Adrenal gland (tissue), 5 donors: Measurements from ENCODE around the gene DNAH2.

Source experiments
- CTCF ChIP-seq, 6 experiments: fragments of 450-650 bp in 4 of 6; fragments of 200-600 bp in 2 of 6; sonication (generic) in 1 of 6; IDR thresholded peaks; 1 replicate in 5 of 6; 2 replicates in 1 of 6; pipeline versions ENCODE4 v1.5.1 to v1.8.0; 2016 to 2021; ENCODE audit warnings: antibody characterized with exemption in 6 of 6, mild to moderate bottlenecking in 2 of 6, moderate library complexity in 1 of 6
- POLR2A ChIP-seq, 2 donors: fragments of 450-650 bp; IDR thresholded peaks; one replicate each; pipeline ENCODE4 v1.6.1; 2017; ENCODE audit warnings: antibody characterized with exemption in 2 of 2, mild to moderate bottlenecking in 2 of 2, moderate library complexity in 1 of 2
- donor health status: DM: no; HTN: no; CAD: no.

- TF ChIP-seq POLR2A (IDR thresholded peaks at IDR 0.05) (no peak), CTCF (IDR thresholded peaks at IDR 0.05) (no peak)
These were observed 131.7 kb downstream of the DNAH2 start for GRCh38 chr17:7849130-7849750.
